GM12872 (cell line): ENCODE measurements around the gene UBE2N.

Experiments used
- TF ChIP-seq, protein P1 (sequence below): IDR thresholded peaks from 3 replicates; pipeline ENCODE4 v1.5.1; 2011; ENCODE audit warnings: low read depth, mild to moderate bottlenecking, low read length, moderate library complexity; ENCODE audit not compliant: insufficient read depth

UBE2N gene

DNA sequence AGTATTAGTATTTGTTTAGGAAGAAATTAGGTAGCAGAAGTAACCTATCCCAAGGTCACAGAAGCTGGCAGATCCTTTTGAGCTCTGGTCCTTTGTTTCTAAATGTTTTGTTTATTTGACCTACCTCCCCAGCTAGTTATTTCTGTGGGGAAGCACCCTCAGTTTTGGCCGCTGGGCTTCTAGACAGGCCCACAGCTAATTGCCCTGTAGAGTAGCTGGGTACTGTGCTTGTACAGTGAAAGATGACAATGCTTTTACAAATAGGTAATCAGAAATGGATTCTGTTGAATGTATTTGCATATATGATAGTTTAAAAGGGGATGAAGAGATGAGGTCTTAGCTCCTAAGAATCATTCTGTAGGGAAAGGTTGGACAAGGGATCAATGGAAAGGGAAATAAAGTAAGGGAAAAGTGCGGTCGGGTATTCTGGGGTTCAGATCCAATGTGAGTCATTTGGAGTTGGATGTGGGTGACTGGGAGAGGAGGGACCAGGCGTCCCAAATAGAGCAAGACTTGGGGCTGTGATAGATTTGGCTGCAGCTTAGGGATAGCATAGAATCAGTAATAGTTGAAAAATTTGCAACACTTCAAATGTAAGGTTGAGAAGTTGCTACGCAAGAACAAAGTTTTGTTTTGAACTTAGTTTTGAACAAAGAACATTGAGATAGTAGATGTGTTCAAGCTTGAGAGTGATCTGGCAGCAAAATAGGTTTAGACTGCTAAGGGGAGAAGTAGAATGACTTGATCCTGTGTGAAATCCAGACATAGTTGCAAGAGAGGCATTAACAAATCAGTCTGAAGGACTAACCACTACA lies 60.4 kb downstream of the UBE2N start:
- TF ChIP-seq, protein P1, sequence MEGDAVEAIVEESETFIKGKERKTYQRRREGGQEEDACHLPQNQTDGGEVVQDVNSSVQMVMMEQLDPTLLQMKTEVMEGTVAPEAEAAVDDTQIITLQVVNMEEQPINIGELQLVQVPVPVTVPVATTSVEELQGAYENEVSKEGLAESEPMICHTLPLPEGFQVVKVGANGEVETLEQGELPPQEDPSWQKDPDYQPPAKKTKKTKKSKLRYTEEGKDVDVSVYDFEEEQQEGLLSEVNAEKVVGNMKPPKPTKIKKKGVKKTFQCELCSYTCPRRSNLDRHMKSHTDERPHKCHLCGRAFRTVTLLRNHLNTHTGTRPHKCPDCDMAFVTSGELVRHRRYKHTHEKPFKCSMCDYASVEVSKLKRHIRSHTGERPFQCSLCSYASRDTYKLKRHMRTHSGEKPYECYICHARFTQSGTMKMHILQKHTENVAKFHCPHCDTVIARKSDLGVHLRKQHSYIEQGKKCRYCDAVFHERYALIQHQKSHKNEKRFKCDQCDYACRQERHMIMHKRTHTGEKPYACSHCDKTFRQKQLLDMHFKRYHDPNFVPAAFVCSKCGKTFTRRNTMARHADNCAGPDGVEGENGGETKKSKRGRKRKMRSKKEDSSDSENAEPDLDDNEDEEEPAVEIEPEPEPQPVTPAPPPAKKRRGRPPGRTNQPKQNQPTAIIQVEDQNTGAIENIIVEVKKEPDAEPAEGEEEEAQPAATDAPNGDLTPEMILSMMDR, result no peak

DNA sequence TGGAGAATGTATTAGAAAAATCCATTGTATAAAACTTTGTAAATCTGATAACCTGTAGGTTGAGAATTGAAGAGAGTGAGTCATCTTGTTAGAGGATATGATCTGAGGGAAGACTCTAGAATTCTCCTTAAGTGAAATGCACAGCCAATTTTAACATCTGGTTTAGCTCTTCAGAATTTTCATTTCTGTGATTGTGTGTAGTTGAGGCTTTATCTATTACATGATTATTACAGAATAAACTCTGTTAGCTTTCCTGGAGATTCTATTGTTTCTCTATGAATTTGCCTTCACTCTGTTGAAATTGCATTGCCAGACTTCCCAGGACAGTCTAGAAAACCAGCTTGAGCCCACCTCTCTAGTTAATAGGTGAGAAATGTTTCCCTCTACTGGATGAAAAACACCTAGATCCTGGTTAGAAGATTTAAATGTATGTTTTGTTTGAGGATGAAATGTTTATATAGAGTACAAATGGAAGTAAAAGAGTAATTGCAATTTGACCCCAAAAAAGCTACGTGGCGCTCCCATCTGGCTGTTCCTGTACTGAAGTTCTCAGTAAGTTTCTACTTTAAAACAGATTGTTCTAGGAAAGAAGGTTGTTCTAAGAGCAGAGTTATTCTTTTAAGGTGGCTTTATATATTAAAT lies 61.1 kb downstream of the UBE2N start:
- TF ChIP-seq, protein P1, result 0 out of 3 replicates have a peak, but pooled peaks have one; percentile 18

DNA sequence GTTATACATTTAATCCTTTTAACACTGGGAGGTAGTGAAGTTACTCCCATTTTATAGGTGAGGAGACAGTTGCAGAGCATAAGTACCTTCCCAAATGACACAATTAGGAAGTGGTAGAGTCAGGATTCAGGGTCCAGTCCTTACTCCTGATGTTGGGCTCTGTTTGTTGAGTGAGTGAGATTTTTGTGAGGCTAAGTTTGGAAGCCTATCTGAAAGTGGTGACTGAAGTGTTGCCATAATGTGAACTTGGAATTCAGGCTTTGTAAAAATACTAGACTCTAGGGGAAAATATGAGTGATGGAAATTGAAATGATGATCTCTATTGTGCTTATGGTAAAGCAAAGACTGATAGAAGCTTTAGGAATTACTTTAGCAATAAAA lies 61.8 kb downstream of the UBE2N start:
- TF ChIP-seq, protein P1, result no peak

DNA sequence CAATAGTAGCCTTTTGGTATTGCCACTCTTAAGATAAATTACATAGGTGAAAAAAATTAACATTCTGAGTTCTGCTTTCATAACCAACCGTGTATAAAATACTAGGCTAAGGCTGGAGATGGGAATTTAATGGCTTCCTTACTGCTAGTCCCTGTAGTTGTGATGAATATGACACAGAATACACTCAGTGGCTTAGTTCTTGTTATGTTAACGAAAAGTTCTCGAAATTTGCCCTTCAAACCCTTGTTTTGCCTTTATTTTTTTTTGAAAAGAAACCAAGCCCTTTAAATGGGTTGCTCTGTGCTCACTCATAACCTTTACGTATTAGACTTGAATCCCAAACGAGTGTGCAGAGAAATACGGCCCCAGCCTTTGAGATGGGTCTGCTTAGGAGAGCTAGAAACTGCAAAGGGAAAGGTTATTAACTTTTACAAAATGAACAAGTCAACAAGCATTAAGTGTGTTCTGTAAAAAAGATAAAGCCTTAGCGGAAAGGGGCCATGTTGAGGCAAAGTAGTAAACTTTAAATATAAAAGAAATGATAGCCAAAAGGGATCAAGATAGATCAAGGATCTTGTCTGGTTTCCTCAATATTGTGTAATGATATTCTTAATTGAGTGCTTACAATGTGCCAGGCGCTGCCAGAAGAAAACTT lies 62.3 kb downstream of the UBE2N start:
- TF ChIP-seq, protein P1, result no peak

DNA sequence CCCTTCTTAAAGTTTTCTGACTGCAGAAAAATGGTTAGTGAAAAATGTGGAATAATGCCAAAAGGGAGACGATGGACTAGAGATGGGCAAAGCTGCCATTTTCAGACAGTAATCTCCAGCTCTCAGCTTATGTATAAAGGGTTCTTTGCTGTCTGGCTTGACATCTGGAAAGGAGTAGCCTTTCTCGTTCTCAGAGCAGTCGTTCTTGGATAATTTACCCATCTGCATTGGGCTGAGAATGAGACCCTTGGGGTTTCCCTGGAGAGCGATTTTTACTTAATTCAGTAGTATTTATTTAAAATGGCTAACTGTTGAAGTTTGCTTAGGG lies 62.8 kb downstream of the UBE2N start:
- TF ChIP-seq, protein P1, result no peak

DNA sequence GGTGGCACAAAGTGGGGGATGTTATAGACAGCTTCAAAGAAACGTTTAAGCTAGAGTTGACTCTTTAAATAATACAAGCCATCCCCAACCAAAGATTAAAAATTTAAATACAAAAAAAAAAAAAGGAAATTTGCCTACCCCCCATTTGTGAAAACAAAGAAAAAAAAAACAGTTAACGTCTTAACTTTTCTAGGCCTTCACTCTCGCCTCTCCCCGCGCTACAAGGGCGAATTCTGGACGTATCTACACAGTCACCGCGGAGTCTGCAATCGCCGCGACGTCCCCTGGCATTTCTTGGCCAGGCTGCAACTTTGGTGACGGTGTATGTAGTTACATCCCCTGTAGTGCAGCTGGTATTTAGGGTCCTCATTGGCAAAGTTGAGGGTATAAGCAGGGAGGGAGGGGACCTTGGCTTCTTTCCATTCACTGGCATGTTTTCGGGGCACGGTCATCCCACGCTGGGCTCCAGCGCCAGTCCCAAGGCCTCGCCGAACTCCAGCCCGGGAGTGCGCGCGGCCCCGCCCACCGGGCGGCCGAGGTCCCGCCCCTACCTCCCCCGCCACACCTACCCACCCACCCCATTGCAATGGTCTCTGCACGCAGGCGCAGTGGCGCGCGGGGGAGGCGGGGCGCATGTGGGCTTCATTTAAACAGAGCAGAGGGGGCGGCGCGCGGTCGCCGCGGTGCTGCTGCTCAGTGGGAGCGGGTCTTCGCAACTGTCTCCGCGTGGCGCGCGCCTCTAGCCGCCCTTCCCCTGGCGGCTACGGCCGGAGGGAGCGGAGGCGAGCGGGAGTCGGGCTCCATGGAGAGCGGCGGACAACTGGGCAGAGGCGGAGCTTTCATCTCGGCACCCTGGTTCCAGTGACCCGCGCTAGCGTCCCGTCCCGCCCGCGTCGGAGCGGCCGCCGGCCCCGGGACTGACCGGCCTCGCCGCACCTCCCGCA lies 64.2 kb downstream of the UBE2N start, which contains the start of gene NUDT4:
Gene NUDT4 (plus strand): TSS at position 674 of the 944 bp plus-strand sequence. CDS start 398 bp downstream, outside the sequence.
- TF ChIP-seq, protein P1, result no peak
